Right lung (tissue), 5 donors: Measurements from ENCODE around the gene UBE2Q1. TPM values are rescaled to one million over a fixed set of nuclear protein-coding genes. Genes with fewer than 3 reads are reported as not detected.
"Not testable (repeated sequence)": the region's sequence is repeated elsewhere in the genome, so short reads cannot be mapped to it uniquely, and the experiment has no call there.

Source experiments
- DNase-seq, 2 donors: peaks; one replicate each; pipeline ENCODE4 v3.0.0-alpha.2; 2013
- polyA plus RNA-seq, 5 donors: library from polyadenylated mRNA; unstranded; fragments of 120-200 nt; gene quantifications; one replicate each; pipeline versions ENCODE4 v1.2.1 to v1.2.3, GENCODE V29; 2013; ENCODE audit warnings: inconsistent platforms in 1 of 5, low replicate concordance in 1 of 5; ENCODE audit not compliant: insufficient read length in 5 of 5, insufficient read depth in 1 of 5

Gene UBE2Q1
- polyA plus RNA-seq, 5 donors: 90.2 to 111 (median 107) TPM

- no peak for DNase-seq
Observed at GRCh38 chr1:154553056-154554030, 5.1 kb downstream of the UBE2Q1 start.

GRCh38 chr1:154552036-154552435, 6.4 kb downstream of the UBE2Q1 start:
- no peak for DNase-seq

- no peak for DNase-seq
Observed at GRCh38 chr1:154551474-154551873, 7.0 kb downstream of the UBE2Q1 start.

GRCh38 chr1:154550657-154551056, 7.8 kb downstream of the UBE2Q1 start:
- no peak for DNase-seq

GRCh38 chr1:154550070-154550469, 8.4 kb downstream of the UBE2Q1 start:
- no peak for DNase-seq

- DNase-seq: no peak
Observed at GRCh38 chr1:154549202-154549770, 9.2 kb downstream of the UBE2Q1 start.

- no peak for DNase-seq
Observed at GRCh38 chr1:154548028-154548427, 10.4 kb downstream of the UBE2Q1 start.

- DNase-seq: no peak
Observed at GRCh38 chr1:154547105-154547732, 11.2 kb downstream of the UBE2Q1 start.

GRCh38 chr1:154546264-154547063, 12.0 kb downstream of the UBE2Q1 start:
- DNase-seq: no peak

- DNase-seq: no peak
Observed at GRCh38 chr1:154541231-154541630, 17.2 kb downstream of the UBE2Q1 start.

GRCh38 chr1:154539486-154540483, 18.7 kb downstream of the UBE2Q1 start:
- no peak for DNase-seq

- DNase-seq: no peak
Observed at GRCh38 chr1:154536570-154536969, 21.9 kb downstream of the UBE2Q1 start.

- no peak for DNase-seq
Observed at GRCh38 chr1:154533952-154534844, 24.3 kb downstream of the UBE2Q1 start.

- not testable (repeated sequence) for DNase-seq
Observed at GRCh38 chr1:154531950-154532349, 26.5 kb downstream of the UBE2Q1 start.

- DNase-seq: no peak
Observed at GRCh38 chr1:154529308-154529707, 29.2 kb downstream of the UBE2Q1 start.

GRCh38 chr1:154527192-154527591, 31.3 kb downstream of the UBE2Q1 start:
- DNase-seq: no peak

GRCh38 chr1:154524881-154525280, 33.6 kb downstream of the UBE2Q1 start:
- no peak for DNase-seq

GRCh38 chr1:154521695-154522094, 36.8 kb downstream of the UBE2Q1 start:
- DNase-seq: no peak

- DNase-seq: no peak
Observed at GRCh38 chr1:154520333-154520732, 38.1 kb downstream of the UBE2Q1 start.
